ENCODE measurements around the gene MLST8. TPM values are rescaled to one million over a fixed set of nuclear protein-coding genes. Genes with fewer than 3 reads are reported as not detected.

The MLST8 gene
- total RNA-seq, 1 experiment from 2014 or later: 58.7 TPM

GRCh38 chr16:2206780-2207433 is 1.7 kb downstream of the MLST8 start (continued):
- TF ChIP-seq REST (IDR thresholded peaks at IDR 0.05; ENCODE audit: low read depth): no peak
- no peak for TF ChIP-seq SRF (IDR thresholded peaks at IDR 0.05; ENCODE audit: low read depth)
- TF ChIP-seq ZFX (IDR thresholded peaks at IDR 0.05): no peak
- TF ChIP-seq ZNF274 (IDR thresholded peaks at IDR 0.05; ENCODE audit: low read depth, low read length): no peak
- no peak for TF ChIP-seq ELF1 (IDR thresholded peaks at IDR 0.05; ENCODE audit: borderline replicate concordance, low read depth)
- TF ChIP-seq, protein P1, sequence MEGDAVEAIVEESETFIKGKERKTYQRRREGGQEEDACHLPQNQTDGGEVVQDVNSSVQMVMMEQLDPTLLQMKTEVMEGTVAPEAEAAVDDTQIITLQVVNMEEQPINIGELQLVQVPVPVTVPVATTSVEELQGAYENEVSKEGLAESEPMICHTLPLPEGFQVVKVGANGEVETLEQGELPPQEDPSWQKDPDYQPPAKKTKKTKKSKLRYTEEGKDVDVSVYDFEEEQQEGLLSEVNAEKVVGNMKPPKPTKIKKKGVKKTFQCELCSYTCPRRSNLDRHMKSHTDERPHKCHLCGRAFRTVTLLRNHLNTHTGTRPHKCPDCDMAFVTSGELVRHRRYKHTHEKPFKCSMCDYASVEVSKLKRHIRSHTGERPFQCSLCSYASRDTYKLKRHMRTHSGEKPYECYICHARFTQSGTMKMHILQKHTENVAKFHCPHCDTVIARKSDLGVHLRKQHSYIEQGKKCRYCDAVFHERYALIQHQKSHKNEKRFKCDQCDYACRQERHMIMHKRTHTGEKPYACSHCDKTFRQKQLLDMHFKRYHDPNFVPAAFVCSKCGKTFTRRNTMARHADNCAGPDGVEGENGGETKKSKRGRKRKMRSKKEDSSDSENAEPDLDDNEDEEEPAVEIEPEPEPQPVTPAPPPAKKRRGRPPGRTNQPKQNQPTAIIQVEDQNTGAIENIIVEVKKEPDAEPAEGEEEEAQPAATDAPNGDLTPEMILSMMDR (IDR thresholded peaks at IDR 0.05 in 2 of 3, conservative IDR thresholded peaks at IDR 0.05 in 1 of 3; ENCODE audit: borderline replicate concordance in 1 of 3, insufficient read depth in 1 of 3, low read depth in 2 of 3, low read length in 2 of 3): no peak
- TF ChIP-seq POLR2A (IDR thresholded peaks at IDR 0.05; ENCODE audit: borderline replicate concordance, extremely low read depth, insufficient read depth, insufficient read length): no peak
- TF ChIP-seq EGR1 (IDR thresholded peaks at IDR 0.05; ENCODE audit: low read depth): no peak

DNA sequence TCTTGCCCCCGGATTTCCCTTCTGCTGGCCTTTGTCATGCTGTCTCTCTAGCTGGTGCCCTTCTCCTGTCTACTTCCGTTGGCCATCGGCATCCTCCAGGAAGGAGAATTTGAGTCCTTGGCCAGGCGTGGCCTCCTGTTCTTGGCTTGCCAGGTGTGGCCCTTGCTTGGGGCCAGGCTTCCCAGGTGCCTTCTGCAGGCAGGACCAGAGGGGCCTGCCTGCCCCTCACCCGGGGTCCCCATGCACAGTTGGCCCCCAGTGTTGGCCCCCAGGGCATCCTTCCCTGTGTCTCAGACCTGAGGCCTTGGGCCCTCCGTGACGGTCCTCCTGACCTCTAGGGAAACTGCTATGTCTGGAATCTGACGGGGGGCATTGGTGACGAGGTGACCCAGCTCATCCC is 2.6 kb downstream of the MLST8 start:
- POLR2A ChIA-PET: no interaction called here
- no peak overlapping the region for H3K9ac ChIP-seq (ENCODE audit: low read length)
- no peak overlapping the region for H3K27ac ChIP-seq (ENCODE audit: low read depth, low read length)
- no peak overlapping the region for H2AFZ ChIP-seq (ENCODE audit: low read depth, low read length, poor library complexity, severe bottlenecking)
- H3K4me1 ChIP-seq (ENCODE audit: control insufficient read depth in 1 of 2, insufficient read depth in 2 of 2, low read length in 2 of 2): peaks cover 14 to 36% of the 10 kb centered on the region in 2 experiments
- H3K4me3 ChIP-seq (replicated peaks in 1 of 2; ENCODE audit: low read depth in 1 of 2, low read length in 2 of 2): no peak overlapping the region
- H3K9me2 ChIP-seq (ENCODE audit: insufficient read depth): no peaks in the 10 kb centered on the region
- H3K4me2 ChIP-seq (ENCODE audit: low read length): no peak overlapping the region
- ATAC-seq (no peak), DNase-seq (ENCODE audit: low read depth, low spot score) (no peak)
- peaks cover 37% of the 10 kb centered on the region for H3K79me2 ChIP-seq (ENCODE audit: insufficient read depth, low read length)
- no peaks in the 10 kb centered on the region for H3K27me3 ChIP-seq (ENCODE audit: insufficient read depth, low read length)
- H3K9me3 ChIP-seq (ENCODE audit: control insufficient read depth in 1 of 2, insufficient read depth in 1 of 2, low read depth in 1 of 2, low read length in 2 of 2): no peaks in the 10 kb centered on the region
- intact Hi-C loops (cut with micrococcal nuclease): no loop called here
- RAD21 ChIA-PET (ENCODE audit: low non-redundant PET in 1 of 2, low total read pairs in 2 of 2, uncharacterized antibody in 2 of 2, unreplicated experiment in 2 of 2): no interaction called here
- H3K36me3 ChIP-seq (ENCODE audit: control insufficient read depth in 1 of 2, insufficient read depth in 2 of 2, low read length in 2 of 2): peaks cover 4 to 28% of the 10 kb centered on the region in 2 experiments; a peak in 3 of 4 replicates
- H4K20me1 ChIP-seq (ENCODE audit: insufficient read depth): peaks cover 8% of the 10 kb centered on the region; the same call in 1 of the 2 replicates
- BruUV-seq (replicated peaks): no TSS peak
- CTCF ChIA-PET: no interaction called here
- TF ChIP-seq TCF7L2 (IDR thresholded peaks at IDR 0.05; ENCODE audit: borderline replicate concordance, extremely low read depth, insufficient read depth, insufficient read length) (no peak), JUND (IDR thresholded peaks at IDR 0.05) (no peak)
- TF ChIP-seq, protein P2, sequence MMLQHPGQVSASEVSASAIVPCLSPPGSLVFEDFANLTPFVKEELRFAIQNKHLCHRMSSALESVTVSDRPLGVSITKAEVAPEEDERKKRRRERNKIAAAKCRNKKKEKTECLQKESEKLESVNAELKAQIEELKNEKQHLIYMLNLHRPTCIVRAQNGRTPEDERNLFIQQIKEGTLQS (IDR thresholded peaks at IDR 0.05): no peak
